Measurements from ENCODE around the gene MAPK4.

The MAPK4 gene

GRCh38 chr18:50686409-50686808 is 126.5 kb downstream of the MAPK4 start:
- H3K4me1 ChIP-seq (ENCODE audit: insufficient read depth, insufficient read length), result no peaks in the 10 kb centered on the region
- no peaks in the 10 kb centered on the region for H3K36me3 ChIP-seq (ENCODE audit: insufficient read depth, insufficient read length, low read length)
- H3K27me3 ChIP-seq (ENCODE audit: insufficient read depth, insufficient read length), result no peaks in the 10 kb centered on the region
- no peak overlapping the region for H3K9ac ChIP-seq (ENCODE audit: insufficient read length, low read depth)
- DNase-seq (ENCODE audit: low read depth, low spot score), result no peak
- H3K9me3 ChIP-seq (ENCODE audit: insufficient read depth, low read length), result peaks cover 14% of the 10 kb centered on the region
- no peak for TF ChIP-seq YY1 (IDR thresholded peaks at IDR 0.05; ENCODE audit: insufficient read depth, insufficient read length)
- no peak for TF ChIP-seq ZNF274 (IDR thresholded peaks at IDR 0.05; ENCODE audit: low read depth, low read length)
- TF ChIP-seq SUZ12 (IDR thresholded peaks at IDR 0.05; ENCODE audit: extremely low read depth, insufficient read depth, insufficient read length), result no peak
- no peak overlapping the region for H3K4me3 ChIP-seq (ENCODE audit: insufficient read length, low read depth)

- Histone ChIP-seq H3K4me1 (ENCODE audit: insufficient read depth, insufficient read length) (no peaks in the 10 kb centered on the region), H3K27me3 (ENCODE audit: insufficient read depth, insufficient read length) (no peaks in the 10 kb centered on the region), H3K9me3 (ENCODE audit: insufficient read depth, low read length) (peaks cover 4% of the 10 kb centered on the region), H3K4me3 (ENCODE audit: insufficient read length, low read depth) (no peak overlapping the region), H3K9ac (ENCODE audit: insufficient read length, low read depth) (no peak overlapping the region), H3K36me3 (ENCODE audit: insufficient read depth, insufficient read length, low read length) (no peaks in the 10 kb centered on the region)
- DNase-seq (ENCODE audit: low read depth, low spot score), result no peak
- TF ChIP-seq ZNF274 (IDR thresholded peaks at IDR 0.05; ENCODE audit: low read depth, low read length) (no peak), YY1 (IDR thresholded peaks at IDR 0.05; ENCODE audit: insufficient read depth, insufficient read length) (no peak), SUZ12 (IDR thresholded peaks at IDR 0.05; ENCODE audit: extremely low read depth, insufficient read depth, insufficient read length) (no peak)
Measured at GRCh38 chr18:50687491-50687890, 127.6 kb downstream of the MAPK4 start.

- no peaks in the 10 kb centered on the region for H3K36me3 ChIP-seq (ENCODE audit: insufficient read depth, insufficient read length, low read length)
- TF ChIP-seq SUZ12 (IDR thresholded peaks at IDR 0.05; ENCODE audit: extremely low read depth, insufficient read depth, insufficient read length), result no peak
- TF ChIP-seq YY1 (IDR thresholded peaks at IDR 0.05; ENCODE audit: insufficient read depth, insufficient read length), result no peak
- no peak for TF ChIP-seq ZNF274 (IDR thresholded peaks at IDR 0.05; ENCODE audit: low read depth, low read length)
- H3K4me1 ChIP-seq (ENCODE audit: insufficient read depth, insufficient read length), result no peaks in the 10 kb centered on the region
- no peak overlapping the region for H3K9ac ChIP-seq (ENCODE audit: insufficient read length, low read depth)
- H3K27me3 ChIP-seq (ENCODE audit: insufficient read depth, insufficient read length), result no peaks in the 10 kb centered on the region
- H3K9me3 ChIP-seq (ENCODE audit: insufficient read depth, low read length), result no peaks in the 10 kb centered on the region
- H3K4me3 ChIP-seq (ENCODE audit: insufficient read length, low read depth), result no peak overlapping the region
- no peak for DNase-seq (ENCODE audit: low read depth, low spot score)
Measured at GRCh38 chr18:50689578-50689977, 129.7 kb downstream of the MAPK4 start.

- DNase-seq (ENCODE audit: low read depth, low spot score), result no peak
- no peaks in the 10 kb centered on the region for H3K36me3 ChIP-seq (ENCODE audit: insufficient read depth, insufficient read length, low read length)
- no peak for TF ChIP-seq SUZ12 (IDR thresholded peaks at IDR 0.05; ENCODE audit: extremely low read depth, insufficient read depth, insufficient read length)
- TF ChIP-seq ZNF274 (IDR thresholded peaks at IDR 0.05; ENCODE audit: low read depth, low read length), result no peak
- TF ChIP-seq YY1 (IDR thresholded peaks at IDR 0.05; ENCODE audit: insufficient read depth, insufficient read length), result no peak
Measured at GRCh38 chr18:50694147-50694546, 134.3 kb downstream of the MAPK4 start.

GRCh38 chr18:50695431-50696176 is 135.7 kb downstream of the MAPK4 start:
- TF ChIP-seq YY1 (IDR thresholded peaks at IDR 0.05; ENCODE audit: insufficient read depth, insufficient read length) (no peak), ZNF274 (IDR thresholded peaks at IDR 0.05; ENCODE audit: low read depth, low read length) (no peak), SUZ12 (IDR thresholded peaks at IDR 0.05; ENCODE audit: extremely low read depth, insufficient read depth, insufficient read length) (no peak)
- Histone ChIP-seq H3K27me3 (ENCODE audit: insufficient read depth, insufficient read length) (no peaks in the 10 kb centered on the region), H3K9me3 (ENCODE audit: insufficient read depth, low read length) (no peaks in the 10 kb centered on the region), H3K4me1 (ENCODE audit: insufficient read depth, insufficient read length) (peaks cover 3% of the 10 kb centered on the region), H3K9ac (ENCODE audit: insufficient read length, low read depth) (no peak overlapping the region), H3K4me3 (ENCODE audit: insufficient read length, low read depth) (no peak overlapping the region), H3K36me3 (ENCODE audit: insufficient read depth, insufficient read length, low read length) (no peaks in the 10 kb centered on the region)
- no peak for DNase-seq (ENCODE audit: low read depth, low spot score)

More at GRCh38 chr18:50694147-50694546, 134.3 kb downstream of the MAPK4 start:
- Histone ChIP-seq H3K9ac (ENCODE audit: insufficient read length, low read depth) (no peak overlapping the region), H3K4me3 (ENCODE audit: insufficient read length, low read depth) (no peak overlapping the region), H3K4me1 (ENCODE audit: insufficient read depth, insufficient read length) (peaks cover 3% of the 10 kb centered on the region), H3K27me3 (ENCODE audit: insufficient read depth, insufficient read length) (no peaks in the 10 kb centered on the region), H3K9me3 (ENCODE audit: insufficient read depth, low read length) (no peaks in the 10 kb centered on the region)

GRCh38 chr18:50696436-50696835 is 136.5 kb downstream of the MAPK4 start:
- Histone ChIP-seq H3K9ac (ENCODE audit: insufficient read length, low read depth) (no peak overlapping the region), H3K4me1 (ENCODE audit: insufficient read depth, insufficient read length) (peaks cover 3% of the 10 kb centered on the region), H3K27me3 (ENCODE audit: insufficient read depth, insufficient read length) (no peaks in the 10 kb centered on the region), H3K9me3 (ENCODE audit: insufficient read depth, low read length) (no peaks in the 10 kb centered on the region), H3K4me3 (ENCODE audit: insufficient read length, low read depth) (no peak overlapping the region), H3K36me3 (ENCODE audit: insufficient read depth, insufficient read length, low read length) (no peaks in the 10 kb centered on the region)
- DNase-seq (ENCODE audit: low read depth, low spot score), result no peak
- TF ChIP-seq SUZ12 (IDR thresholded peaks at IDR 0.05; ENCODE audit: extremely low read depth, insufficient read depth, insufficient read length) (no peak), YY1 (IDR thresholded peaks at IDR 0.05; ENCODE audit: insufficient read depth, insufficient read length) (no peak), ZNF274 (IDR thresholded peaks at IDR 0.05; ENCODE audit: low read depth, low read length) (no peak)

- no peak for TF ChIP-seq ZNF274 (IDR thresholded peaks at IDR 0.05; ENCODE audit: low read depth, low read length)
- no peak for TF ChIP-seq YY1 (IDR thresholded peaks at IDR 0.05; ENCODE audit: insufficient read depth, insufficient read length)
- no peak for TF ChIP-seq SUZ12 (IDR thresholded peaks at IDR 0.05; ENCODE audit: extremely low read depth, insufficient read depth, insufficient read length)
- Histone ChIP-seq H3K9ac (ENCODE audit: insufficient read length, low read depth) (no peak overlapping the region), H3K36me3 (ENCODE audit: insufficient read depth, insufficient read length, low read length) (no peaks in the 10 kb centered on the region), H3K27me3 (ENCODE audit: insufficient read depth, insufficient read length) (no peaks in the 10 kb centered on the region), H3K4me1 (ENCODE audit: insufficient read depth, insufficient read length) (peaks cover 3% of the 10 kb centered on the region), H3K4me3 (ENCODE audit: insufficient read length, low read depth) (no peak overlapping the region), H3K9me3 (ENCODE audit: insufficient read depth, low read length) (no peaks in the 10 kb centered on the region)
- no peak for DNase-seq (ENCODE audit: low read depth, low spot score)
Measured at GRCh38 chr18:50696929-50697328, 137.0 kb downstream of the MAPK4 start.

Data from NT2/D1 (cell line).